ENCODE data around the gene DRC3.

DNA sequence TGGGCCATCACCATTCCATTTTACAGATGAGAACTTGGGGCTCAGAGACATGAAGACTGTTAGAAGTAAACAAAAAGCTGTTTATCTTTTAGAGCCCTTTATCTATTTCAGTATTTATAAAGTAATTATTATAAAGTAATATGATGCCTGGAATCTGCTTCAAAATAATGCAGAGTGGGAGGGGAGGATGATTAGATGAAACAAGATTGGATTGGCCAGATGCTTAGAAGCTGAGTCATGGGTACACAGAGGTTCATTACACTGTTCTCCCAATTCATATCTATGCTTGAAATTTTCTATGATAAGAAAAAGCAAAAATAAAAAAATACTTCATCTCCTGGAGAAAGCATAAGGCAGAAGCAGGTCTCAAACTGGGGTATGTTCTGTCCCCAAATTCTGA, 29.8 kb upstream of the DRC3 start:
- TF ChIP-seq CTCF (IDR thresholded peaks at IDR 0.05) = no peak
- no peak for TF ChIP-seq POLR2A (IDR thresholded peaks at IDR 0.05)
- no peak for TF ChIP-seq POLR2AphosphoS5 (IDR thresholded peaks at IDR 0.05; ENCODE audit: insufficient read depth in 1 of 2, low read depth in 1 of 2)

Data from vagina (tissue), 2 donors.